GM18519 (cell line): ENCODE results near the gene RTN4R.
"Not testable (repeated sequence)": the region's sequence is repeated elsewhere in the genome, so short reads cannot be mapped to it uniquely, and the experiment has no call there.

ENCODE experiments used
- ATAC-seq: cut with Tn5 transposase; IDR thresholded peaks from one replicate; pipeline ENCODE4 v1.9.1; 2021; ENCODE audit warnings: mild to moderate bottlenecking, moderate library complexity; ENCODE audit not compliant: unreplicated experiment, low FRiP score

Gene RTN4R

GRCh38 chr22:20273758-20274181, 5.7 kb upstream of the RTN4R start:
- ATAC-seq = no peak

DNA sequence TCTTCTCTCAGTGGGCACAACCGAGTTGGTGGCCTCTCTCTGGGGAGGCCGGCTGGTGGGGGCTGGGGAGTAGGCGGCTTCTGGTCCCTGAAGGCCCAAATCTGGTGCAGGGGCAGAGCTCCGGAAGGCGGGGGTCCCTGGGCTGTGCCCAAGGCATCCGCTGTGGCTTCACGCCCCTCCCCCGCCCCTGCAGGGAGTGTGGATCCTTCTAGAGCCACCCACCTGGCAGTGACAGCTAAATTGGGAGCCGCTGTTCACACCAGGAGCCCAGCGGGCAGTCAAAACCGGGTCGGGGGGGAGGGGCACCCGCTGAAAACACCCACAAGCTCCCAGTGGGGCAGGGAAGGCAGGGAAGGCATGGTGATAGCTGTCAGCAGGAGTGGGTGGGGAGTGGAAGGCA, 4.6 kb upstream of the RTN4R start:
- ATAC-seq = no peak

GRCh38 chr22:20272174-20272573, 4.1 kb upstream of the RTN4R start:
- no peak for ATAC-seq

- ATAC-seq = no peak
These were observed 3.2 kb upstream of the RTN4R start for GRCh38 chr22:20271114-20271994.

DNA sequence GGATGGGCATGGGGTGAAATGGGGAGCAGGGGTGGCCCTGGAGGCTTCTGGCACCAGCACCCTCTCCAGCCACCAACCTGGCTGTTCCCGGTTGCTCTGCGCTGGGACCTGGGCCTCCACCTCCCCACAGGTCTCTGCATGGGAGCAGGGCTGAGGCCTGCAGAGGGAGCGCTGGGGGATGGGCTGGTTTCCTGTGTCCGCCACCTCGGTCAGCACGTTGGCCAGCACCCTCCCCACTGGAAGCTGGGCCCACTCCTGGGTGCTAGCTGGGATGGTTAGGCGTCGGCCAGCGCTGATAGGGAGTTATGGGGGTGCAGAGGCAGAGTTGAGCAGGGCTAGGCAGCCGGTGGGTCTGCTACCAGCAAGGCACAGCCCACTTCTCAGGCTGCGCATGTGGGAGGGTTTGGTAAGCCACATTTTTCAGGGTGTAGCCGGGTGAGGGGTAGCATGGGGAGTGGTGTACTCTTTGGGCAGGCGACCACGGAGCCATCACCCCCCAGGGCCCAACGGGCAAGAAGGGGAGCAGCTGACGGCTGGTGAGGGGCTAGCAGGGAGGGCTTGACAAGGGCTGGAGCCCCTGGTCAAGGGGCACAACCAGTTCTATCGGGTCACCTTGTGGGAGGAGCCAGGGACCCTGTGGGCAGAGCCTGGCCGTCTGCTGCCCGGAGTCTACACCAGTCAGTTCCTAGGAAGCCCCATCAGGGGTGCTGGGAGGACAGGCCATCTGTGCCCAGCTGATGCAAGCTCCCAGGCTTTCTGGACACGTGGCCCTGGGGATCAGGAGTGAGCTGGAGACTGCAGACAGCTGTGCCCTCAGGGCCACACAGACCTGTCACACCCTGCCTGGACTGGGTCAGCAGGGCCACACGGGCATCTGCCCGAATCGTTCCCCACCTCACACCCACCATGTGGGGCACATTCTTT, 2.3 kb upstream of the RTN4R start:
- ATAC-seq = not testable (repeated sequence)

DNA sequence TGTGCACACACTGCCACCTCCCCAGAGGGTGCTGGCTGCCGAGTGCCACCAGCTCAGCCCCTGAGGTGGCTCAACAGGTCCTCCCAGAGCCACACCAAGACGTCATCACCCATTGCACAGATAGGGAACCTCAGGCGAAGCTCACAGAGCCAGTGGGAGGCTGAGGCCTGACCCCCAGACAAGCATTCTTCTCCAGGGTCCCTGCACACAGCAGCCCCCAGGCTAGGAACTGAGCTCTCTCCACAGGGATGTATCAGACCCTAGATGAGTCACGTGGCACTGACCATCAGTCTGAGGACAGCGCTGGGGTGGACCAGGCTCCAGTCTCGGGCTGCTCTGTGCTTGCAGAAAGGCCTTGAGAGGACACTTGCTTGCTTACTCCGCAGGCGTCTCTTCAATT, 1.6 kb upstream of the RTN4R start:
- ATAC-seq = not testable (repeated sequence)

DNA sequence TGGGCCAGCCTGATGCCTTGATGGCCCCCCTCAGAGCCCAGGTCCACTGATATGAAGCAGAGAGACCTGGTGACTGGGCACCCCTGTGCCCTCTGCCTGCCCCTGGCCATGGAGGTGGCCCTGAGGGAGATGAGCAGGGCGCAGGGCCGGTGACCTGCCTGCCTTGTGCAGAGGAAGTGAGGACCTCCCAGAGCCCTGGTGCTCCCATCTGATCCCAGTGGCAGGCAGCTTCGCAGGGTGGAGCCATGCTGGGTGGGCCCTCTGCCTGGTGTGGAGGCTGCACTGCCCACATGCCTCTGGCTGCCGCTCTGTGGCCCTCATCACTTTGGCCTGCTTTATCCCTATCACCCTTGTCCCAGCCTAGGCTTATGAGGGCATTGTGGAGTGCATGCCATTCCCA, 1.1 kb upstream of the RTN4R start:
- ATAC-seq = not testable (repeated sequence)

- ATAC-seq = no peak
These were observed 458 bp downstream of the RTN4R start for GRCh38 chr22:20267441-20268278.

- ATAC-seq = not testable (repeated sequence)
These were observed 1.3 kb downstream of the RTN4R start for GRCh38 chr22:20266667-20267440.

DNA sequence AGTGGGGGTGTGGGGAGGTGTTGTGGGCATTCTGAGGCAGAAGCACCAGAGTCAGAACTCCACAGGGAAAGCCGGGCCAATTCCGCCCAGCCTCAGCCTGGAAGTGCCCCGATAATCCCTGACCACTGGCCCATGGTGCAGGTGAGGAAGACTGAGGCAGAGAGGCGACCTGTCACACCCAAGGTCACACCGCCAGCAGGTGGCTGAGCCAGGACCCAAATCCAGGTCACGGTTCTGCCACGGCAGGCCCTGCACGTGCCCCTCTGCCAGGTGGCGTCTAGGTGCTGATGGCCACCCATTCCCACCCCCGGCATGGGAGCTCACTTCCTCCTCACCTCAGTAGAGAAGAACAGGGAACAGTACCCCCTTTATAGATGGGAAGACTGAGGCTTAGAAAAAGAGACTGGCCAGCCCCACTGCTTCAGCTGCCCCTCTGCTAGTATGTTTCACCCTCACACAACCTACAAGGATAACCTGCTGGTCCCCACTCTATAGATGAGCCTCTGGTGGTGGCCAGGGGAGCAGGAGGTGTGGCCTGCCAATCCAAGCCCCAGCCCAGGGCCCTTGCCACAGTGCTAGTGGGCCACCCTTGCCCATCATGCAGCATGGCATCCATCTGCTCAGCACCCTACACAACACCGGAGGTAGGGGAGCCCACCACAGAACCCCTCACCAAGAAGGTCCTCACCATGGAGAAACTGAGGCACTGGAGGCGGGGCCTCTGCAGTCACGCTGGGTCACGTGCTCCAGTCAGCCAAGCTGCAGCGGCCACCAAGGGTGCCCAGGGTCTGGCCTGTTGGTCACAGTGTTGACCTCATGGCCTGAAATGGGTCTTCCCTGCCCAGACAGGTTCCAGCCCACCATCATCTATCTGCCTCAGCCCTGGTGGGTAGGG, 2.1 kb downstream of the RTN4R start:
- ATAC-seq = not testable (repeated sequence)

- no peak for ATAC-seq
These were observed 3.3 kb downstream of the RTN4R start for GRCh38 chr22:20264614-20265452.

DNA sequence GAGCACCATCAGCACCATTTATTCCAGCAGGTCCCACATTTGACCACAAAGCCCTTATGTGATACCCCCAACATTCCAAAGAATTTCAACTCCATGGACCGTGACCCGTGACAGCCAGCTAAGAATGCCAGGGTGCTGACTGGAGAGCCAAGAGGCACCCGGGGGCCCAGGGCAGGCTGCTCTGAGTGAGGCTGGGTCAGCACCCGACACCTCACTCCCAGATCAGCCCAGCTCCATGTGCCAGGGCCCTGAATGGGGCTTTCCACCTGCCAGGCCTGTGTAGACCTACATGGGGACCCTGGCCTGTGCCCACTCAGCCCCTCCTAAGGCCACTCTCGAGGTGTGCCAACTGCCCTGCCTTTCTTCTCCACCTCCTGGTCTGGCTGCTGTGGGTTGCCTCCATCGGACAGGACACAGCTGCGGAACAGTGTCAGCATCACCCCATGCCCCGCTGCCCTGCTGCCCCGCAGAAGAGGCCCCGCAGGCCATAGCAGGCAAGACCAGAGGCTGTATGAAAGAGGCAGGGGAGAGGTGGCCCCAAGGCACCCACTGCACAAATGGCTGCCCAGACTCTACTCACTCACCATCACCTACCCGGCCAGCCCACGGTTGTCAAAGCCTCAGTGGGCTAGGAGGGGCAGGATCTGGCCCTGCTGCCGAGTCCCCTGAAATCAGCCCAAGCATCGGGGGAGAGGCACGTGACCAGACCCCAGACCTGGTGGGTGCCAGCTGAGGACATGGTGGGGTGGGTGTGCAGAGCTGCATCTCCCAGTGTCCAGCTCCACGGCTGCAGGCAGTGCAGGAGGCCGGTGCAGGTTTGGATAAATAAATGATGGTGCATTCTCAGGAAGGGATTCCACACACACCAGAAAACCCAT, 4.5 kb downstream of the RTN4R start:
- ATAC-seq = not testable (repeated sequence)

DNA sequence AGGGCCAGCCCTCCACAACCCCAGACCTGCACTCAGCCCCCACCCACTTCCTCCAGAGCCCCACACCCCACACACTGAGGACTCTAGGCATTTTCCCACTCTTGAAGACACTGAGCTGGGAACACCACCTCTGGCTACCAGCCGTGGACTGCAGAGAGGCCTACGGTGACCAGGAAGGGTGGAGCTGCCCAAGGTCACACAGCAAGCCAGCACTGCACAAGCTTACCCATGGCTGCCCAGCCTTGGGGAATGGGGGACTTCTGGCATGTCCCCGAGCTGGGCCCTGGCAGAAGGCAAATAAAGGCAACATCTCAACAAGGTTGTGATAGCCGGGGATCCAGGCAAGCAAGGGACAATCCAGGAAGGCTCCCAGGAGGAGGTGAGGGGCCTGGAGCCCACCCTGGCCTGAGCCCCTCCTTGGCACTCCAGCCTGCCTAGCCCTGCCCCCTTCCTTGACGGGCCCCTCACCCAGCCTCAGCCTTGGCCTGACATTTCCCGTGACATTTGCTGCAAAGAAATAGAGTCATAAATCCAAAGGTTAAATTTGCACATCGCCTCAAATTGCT, 5.5 kb downstream of the RTN4R start:
- ATAC-seq = no peak

GRCh38 chr22:20261848-20262581, 6.1 kb downstream of the RTN4R start:
- no peak for ATAC-seq

GRCh38 chr22:20260071-20260765, 7.9 kb downstream of the RTN4R start:
- no peak for ATAC-seq
